ENCODE measurements around the gene ZNF284. TPM values are rescaled to one million over a fixed set of nuclear protein-coding genes. Genes with fewer than 3 reads are reported as not detected.
A peak's percentile ranks its signal among the peaks of the same experiment; 100 is the strongest.

ZNF284 gene
- 1 to 10 TPM; 1.6 to 2.7 (median 2.4) TPM for total RNA-seq (2021; fragmentation: NEBNext Ultra II Directional; extraction: Animal tissue kit (Norgen Biotek cat#: 25700))
- long read RNA-seq, full-length matches to known transcripts: 2 of 5 reads
- long read RNA-seq, partial matches to known transcripts: 0 of 5 reads
- long read RNA-seq, other reads (novel, unspliced or antisense): 3 of 5 reads

- peak; percentile 87 for DNase-seq
- H3K4me1 Mint-ChIP-seq (ENCODE audit: low read depth): peaks cover 24% of the 10 kb centered on the region
- peak within 1 kb of the TSS; percentile 84 for H3K27ac Mint-ChIP-seq
- H3K4me3 Mint-ChIP-seq: peak within 1 kb of the TSS; percentile 96
- H3K36me3 Mint-ChIP-seq (ENCODE audit: low read depth): peaks cover 49% of the 10 kb centered on the region
- no peak for TF ChIP-seq CTCF (IDR thresholded peaks at IDR 0.05)
- peaks cover 3% of the 10 kb centered on the region for H3K27me3 Mint-ChIP-seq (ENCODE audit: insufficient read depth)
- H3K9me3 Mint-ChIP-seq: peaks cover 22% of the 10 kb centered on the region
These were observed at the start of gene ZNF284 for GRCh38 chr19:44071824-44072542. Gene ZNF284 (plus strand): TSS chr19:44072159. CDS start chr19:44076390, 4,231 bp downstream.

- H3K27ac Mint-ChIP-seq: peak overlapping the region; percentile 91
- H3K4me3 Mint-ChIP-seq: peak overlapping the region; percentile 95
These were observed 47.1 kb upstream of the ZNF284 start for GRCh38 chr19:44024900-44025216.

GRCh38 chr19:44025217-44025936, 46.6 kb upstream of the ZNF284 start, which contains the start of gene ZNF222:
Gene ZNF222 (plus strand): TSS chr19:44025379. CDS start chr19:44025437, 58 bp downstream.
- H3K27ac Mint-ChIP-seq: peak within 1 kb of the TSS; percentile 91
- H3K9me3 Mint-ChIP-seq: peaks cover 8% of the 10 kb centered on the region; the same call in 1 of the 2 replicates
- no peaks in the 10 kb centered on the region for H3K27me3 Mint-ChIP-seq (ENCODE audit: insufficient read depth)
- peak within 1 kb of the TSS; percentile 95 for H3K4me3 Mint-ChIP-seq
- H3K36me3 Mint-ChIP-seq (ENCODE audit: low read depth): peaks cover 37% of the 10 kb centered on the region
- no peak for TF ChIP-seq CTCF (IDR thresholded peaks at IDR 0.05)
- DNase-seq: peak; percentile 83
- peaks cover 13% of the 10 kb centered on the region for H3K4me1 Mint-ChIP-seq (ENCODE audit: low read depth)

More at GRCh38 chr19:44024900-44025216, 47.1 kb upstream of the ZNF284 start:
- H3K9me3 Mint-ChIP-seq: peaks cover 3% of the 10 kb centered on the region; the same call in 1 of the 2 replicates
- peaks cover 32% of the 10 kb centered on the region for H3K36me3 Mint-ChIP-seq (ENCODE audit: low read depth)
- no peak for TF ChIP-seq CTCF (IDR thresholded peaks at IDR 0.05)
- peaks cover 13% of the 10 kb centered on the region for H3K4me1 Mint-ChIP-seq (ENCODE audit: low read depth)
- DNase-seq: no peak
- H3K27me3 Mint-ChIP-seq (ENCODE audit: insufficient read depth): no peaks in the 10 kb centered on the region

GRCh38 chr19:44026622-44027021, 45.3 kb upstream of the ZNF284 start:
- Mint-ChIP-seq H3K4me3 (peak overlapping the region; percentile 95; the same call in 1 of the 2 replicates), H3K9me3 (peaks cover 19% of the 10 kb centered on the region), H3K27ac (no peak overlapping the region), H3K27me3 (ENCODE audit: insufficient read depth) (no peaks in the 10 kb centered on the region), H3K4me1 (ENCODE audit: low read depth) (peaks cover 13% of the 10 kb centered on the region), H3K36me3 (ENCODE audit: low read depth) (peaks cover 50% of the 10 kb centered on the region)
- TF ChIP-seq CTCF (IDR thresholded peaks at IDR 0.05): no peak
- no peak for DNase-seq

GRCh38 chr19:44032001-44032610, 39.9 kb upstream of the ZNF284 start:
- no peak for DNase-seq
- no peak overlapping the region for H3K4me3 Mint-ChIP-seq
- H3K9me3 Mint-ChIP-seq: peaks cover 68% of the 10 kb centered on the region

More at GRCh38 chr19:44032001-44032610, 39.9 kb upstream of the ZNF284 start:
- peaks cover 2% of the 10 kb centered on the region for H3K27me3 Mint-ChIP-seq (ENCODE audit: insufficient read depth)
- H3K4me1 Mint-ChIP-seq (ENCODE audit: low read depth): no peaks in the 10 kb centered on the region
- TF ChIP-seq CTCF (IDR thresholded peaks at IDR 0.05): no peak
- peaks cover 71% of the 10 kb centered on the region for H3K36me3 Mint-ChIP-seq (ENCODE audit: low read depth)
- H3K27ac Mint-ChIP-seq: no peak overlapping the region

Measured in HFFc6 (cell line).